ENCODE measurements around the gene UBASH3B. TPM values are rescaled to one million over a fixed set of nuclear protein-coding genes. Genes with fewer than 3 reads are reported as not detected.
"Not testable (repeated sequence)": the region's sequence is repeated elsewhere in the genome, so short reads cannot be mapped to it uniquely, and the experiment has no call there.

The UBASH3B gene, protein sequence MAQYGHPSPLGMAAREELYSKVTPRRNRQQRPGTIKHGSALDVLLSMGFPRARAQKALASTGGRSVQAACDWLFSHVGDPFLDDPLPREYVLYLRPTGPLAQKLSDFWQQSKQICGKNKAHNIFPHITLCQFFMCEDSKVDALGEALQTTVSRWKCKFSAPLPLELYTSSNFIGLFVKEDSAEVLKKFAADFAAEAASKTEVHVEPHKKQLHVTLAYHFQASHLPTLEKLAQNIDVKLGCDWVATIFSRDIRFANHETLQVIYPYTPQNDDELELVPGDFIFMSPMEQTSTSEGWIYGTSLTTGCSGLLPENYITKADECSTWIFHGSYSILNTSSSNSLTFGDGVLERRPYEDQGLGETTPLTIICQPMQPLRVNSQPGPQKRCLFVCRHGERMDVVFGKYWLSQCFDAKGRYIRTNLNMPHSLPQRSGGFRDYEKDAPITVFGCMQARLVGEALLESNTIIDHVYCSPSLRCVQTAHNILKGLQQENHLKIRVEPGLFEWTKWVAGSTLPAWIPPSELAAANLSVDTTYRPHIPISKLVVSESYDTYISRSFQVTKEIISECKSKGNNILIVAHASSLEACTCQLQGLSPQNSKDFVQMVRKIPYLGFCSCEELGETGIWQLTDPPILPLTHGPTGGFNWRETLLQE
- total RNA-seq = 2.6 and 8.9 TPM in 2 replicates

DNA sequence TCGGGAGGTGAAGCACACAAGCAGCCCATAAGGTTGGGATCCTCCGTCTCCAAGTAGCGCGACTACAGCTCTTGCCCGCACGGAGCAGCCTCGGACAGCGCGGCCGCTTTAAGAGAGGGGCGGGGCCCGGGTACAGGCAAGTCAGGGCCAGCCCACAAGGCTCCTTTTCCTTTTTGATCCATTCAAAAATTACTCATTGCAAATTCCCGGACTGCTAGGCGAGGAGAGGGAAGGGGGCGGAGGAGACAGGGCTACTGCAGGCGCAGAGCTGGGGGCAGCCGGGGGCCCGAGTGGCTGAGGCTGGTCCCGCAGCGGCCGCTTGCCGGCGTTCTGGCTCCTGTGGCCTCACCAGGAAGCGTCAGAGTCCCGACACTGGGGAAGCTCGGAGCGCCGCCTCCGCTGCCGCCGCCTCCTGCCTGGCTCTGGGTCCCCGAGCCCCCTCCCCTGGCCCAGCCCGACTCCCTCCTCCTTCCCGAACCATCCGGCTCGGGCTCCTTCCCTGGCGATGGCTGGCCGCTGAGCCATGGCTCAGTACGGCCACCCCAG is at the start of gene UBASH3B:
TSS of gene UBASH3B (plus strand) at position 196 of the 546 bp plus-strand sequence. CDS start at position 524, 328 bp downstream.
- DNase-seq = peak; percentile 91

DNA sequence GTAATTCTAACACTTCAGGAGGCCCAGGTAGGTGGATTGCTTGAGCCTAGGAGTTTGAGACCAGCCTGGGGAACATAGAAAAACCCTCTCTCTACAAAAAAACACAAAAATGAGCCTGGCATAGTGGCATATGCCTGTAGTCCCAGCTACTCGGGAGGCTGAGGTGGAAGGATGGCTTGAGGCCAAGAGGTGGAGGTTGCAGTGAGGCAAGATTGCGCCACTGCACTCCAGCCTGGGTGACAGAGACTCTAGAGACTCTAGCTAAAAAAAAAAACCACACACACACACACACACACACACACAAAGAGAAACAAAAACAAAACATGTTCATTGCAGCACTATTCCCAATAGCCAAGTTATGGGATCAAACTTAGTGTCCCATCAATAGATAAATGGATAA is 48.4 kb upstream of the UBASH3B start:
- DNase-seq = not testable (repeated sequence)

DNA sequence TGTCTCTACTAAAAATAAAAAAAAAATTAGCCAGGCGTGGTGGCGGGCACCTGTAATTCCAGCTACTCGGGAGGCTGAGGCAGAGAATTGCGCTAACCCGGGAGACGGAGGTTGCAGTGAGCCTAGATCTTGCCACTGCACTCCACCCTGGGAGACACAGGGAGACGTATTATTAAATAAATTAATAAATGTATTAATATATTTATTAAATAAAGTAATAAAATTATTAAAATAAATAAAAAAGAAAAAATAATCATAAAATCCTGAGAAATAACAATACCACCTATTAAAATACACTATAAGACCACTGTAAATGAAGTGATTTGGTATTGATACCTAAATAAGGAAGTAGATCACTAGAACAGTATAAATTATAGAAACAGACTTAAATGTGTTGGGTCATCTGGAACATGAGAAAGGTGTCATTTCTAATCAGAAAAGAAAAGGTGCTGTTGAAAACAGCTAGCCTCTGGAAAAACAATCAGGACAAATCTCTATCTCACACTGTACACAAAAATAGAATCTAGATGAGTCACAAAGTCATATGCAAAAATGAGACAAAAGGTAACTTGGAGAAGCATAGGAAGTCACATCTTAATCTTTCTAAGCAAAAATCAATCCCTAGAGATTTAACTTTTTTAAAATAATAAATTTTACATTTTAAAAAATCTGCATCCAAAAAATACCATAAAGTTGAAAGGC is 43.2 kb upstream of the UBASH3B start:
- DNase-seq = no peak

DNA sequence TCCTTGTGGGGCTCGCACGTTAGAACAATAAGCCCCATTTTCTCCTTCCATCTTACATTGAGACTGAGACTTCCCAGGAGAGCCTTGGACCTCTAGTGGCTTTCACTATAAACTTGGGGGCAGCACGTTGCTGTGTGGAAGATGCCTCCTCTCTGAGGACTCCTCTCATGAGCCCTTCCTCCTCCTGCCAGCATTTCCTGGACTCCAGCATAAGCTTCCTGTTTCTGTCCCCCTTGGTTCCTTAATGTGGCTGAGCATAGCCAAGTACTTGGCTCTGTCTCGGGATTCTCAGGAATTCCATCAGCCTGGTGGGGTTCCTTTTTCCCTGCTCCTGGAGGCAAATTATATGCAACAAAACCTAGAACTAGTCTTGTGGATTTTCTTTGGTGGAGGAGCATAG is 38.8 kb upstream of the UBASH3B start:
- peak; percentile 44 for DNase-seq

DNA sequence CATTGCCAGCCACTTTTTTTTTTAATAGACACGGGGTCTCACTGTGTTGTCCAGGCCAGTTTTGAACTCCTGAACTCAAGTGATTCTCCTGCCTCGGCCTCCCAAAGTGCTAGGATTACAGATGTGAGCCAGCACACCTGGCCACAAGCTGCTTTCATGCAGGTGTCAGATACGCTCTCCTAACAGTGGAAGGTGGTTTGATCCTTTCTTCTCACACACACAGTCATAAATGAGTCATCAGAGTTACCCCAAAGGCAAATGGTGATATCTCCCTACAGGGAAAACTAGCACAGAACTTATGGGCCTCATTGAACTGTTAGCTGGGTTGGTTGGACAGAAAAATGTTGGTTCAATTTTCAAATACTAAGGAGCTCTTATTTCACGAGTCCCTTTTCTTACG is 38.2 kb upstream of the UBASH3B start:
- DNase-seq = no peak

DNA sequence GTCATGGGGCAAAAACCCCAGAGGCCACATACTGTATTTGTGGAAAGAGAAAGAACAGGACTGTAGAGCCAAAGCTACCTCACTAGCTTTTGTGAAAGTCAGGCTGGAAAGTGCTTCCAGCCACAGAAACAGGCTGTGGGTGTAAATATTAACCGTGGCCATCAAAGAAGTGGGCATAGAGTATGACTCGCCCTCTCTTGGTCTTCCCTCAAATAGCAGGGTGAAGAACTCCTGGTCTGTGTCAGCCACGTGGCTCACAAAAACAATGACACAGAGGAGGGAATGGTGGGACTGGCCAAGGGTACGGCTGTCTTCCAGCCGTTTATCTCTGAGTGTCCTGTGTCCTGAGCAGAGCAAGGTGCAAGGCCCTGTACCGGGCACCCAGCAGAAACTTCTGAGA is 37.6 kb upstream of the UBASH3B start:
- DNase-seq = no peak

DNA sequence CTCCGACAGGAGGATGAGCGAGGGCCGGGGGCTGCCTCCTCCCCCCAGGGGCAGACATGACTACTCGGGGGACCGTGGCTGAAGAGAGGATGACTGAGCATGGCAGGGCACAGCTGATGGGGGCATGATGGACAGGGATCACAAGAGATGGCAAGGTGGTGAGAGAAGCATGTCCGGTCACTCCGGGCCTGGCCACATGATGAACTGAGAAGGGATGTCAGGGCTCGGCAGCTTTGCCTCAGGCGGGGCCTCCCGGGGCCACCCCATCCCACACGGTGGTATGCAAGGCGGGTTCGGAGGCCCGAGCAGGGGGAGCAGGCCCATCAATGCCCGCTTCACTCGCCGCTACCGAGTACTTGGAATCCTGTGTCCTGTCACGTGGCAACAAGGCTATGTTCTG is 36.6 kb upstream of the UBASH3B start:
- DNase-seq = no peak

DNA sequence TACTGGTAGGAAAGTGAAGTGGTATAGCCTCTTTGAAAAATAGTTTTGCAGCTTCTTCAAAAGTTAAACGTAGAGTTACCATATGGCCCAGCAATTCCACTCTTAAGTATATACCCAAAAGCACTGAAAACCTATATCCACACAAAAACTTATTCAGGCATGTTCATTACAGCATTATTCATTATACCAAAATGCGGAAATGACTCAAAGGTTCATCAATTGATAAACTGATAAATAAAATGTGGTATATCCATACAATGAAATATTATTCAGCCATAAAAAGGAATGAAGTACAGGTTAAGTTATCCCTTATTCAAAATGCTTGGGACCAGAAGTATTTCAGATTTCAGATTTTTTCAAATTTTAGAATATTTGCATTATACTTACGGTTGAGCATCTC is 35.8 kb upstream of the UBASH3B start:
- DNase-seq = no peak

DNA sequence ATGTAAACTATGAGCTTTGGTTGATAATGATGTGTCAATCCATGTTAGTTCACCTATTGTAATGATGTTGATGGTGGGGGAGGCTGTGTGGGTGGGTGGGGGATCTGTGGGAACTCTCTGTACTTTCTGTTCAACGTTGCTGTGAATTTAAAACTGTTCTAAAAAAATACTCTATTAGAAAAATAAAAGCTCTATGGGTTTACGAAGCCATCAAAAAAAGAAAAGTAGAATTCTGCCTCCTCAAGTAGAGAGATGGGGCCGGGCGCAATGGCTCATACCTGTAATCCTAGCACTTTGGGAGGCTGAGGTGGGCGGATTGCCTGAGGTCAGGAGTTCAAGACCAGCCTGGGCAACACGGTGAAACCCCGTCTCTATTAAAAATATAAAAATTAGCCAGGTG is 30.0 kb upstream of the UBASH3B start:
- DNase-seq = not testable (repeated sequence)

DNA sequence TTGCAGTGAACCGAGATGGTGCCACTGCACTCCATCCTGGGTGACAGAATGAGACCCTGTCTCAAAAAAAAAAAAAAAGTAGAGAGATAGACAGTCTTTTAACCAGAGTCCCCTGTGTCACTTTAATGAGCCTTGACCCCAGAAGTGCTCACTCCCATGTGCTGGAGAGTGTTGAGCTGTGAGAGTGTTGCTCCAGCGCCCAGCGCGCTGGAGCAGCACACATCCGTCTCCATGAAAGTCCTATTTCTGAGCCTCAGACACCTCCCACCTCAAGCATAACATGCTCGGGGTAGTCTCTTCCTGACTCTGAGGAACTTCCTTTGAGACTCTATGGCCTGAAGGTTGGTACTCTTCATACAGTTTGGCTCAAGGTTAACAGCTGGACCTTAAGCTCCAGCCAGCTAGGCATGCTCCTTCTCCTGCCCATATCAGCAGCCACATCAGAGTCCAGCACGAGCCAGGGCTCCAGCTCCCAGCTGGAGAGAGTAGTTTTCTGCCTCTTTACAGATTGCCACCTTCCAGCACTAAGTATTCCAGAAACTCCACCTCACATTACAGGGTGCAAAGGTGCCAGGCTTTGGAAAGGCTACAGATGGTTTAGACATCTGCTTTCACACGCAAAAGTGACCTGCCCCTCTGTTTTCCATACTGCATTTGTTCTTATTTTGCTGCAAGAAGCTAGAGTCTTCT is 29.4 kb upstream of the UBASH3B start:
- DNase-seq = no peak

DNA sequence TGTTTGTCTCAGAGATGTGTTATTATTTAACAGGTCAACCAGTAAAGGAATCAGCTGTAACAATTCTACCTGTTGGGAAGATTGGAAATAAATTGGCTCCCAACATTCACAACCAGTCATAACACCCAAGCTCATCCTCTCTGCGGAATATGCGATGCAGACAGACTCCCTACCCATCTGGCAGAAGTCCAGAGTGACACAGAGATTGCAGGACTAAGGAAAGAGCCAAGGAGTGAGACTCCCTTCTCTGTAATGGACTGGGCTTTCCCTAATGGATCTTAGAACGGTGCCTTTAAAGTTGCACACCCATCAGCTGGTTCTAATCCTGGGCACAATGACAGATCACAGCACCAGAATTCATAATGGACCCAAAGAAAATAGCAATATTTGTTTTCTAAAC is 27.8 kb upstream of the UBASH3B start:
- DNase-seq = no peak

DNA sequence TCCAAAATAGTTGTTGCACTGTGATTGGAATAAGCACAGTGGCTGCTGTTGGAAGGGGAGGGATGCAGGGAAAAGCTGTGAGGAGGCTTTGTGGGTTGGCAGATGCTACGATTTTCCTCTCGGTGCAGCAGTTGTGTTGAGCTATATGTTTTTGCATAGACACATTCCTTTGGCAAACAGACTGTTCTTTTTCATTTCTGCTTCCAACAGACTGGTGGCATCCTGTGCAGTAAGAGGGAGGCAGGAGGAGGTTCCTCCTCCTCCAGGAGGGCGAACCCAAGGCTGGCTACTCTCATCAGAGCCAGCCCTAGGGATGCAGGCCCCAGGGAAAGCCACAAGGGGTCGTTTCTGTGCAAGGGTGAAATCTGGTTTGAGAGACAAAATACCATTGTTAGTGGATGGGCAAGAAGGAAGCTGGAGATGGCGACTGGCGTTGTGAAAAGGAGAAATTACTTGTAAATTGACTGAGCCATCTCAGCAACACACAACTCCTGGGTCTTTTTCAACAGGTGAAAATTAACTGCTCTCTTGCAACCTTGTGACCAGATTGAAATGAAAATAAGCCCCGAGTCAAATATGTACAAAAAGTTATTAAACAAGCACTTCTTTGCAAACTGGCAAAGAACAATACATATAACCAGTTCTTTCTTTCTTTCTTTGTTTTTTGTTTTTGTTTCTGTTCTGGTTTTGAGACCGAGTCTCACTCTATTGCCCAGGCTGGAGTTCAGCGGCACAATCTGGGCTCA is 26.5 kb upstream of the UBASH3B start:
- peak; percentile 84 for DNase-seq

DNA sequence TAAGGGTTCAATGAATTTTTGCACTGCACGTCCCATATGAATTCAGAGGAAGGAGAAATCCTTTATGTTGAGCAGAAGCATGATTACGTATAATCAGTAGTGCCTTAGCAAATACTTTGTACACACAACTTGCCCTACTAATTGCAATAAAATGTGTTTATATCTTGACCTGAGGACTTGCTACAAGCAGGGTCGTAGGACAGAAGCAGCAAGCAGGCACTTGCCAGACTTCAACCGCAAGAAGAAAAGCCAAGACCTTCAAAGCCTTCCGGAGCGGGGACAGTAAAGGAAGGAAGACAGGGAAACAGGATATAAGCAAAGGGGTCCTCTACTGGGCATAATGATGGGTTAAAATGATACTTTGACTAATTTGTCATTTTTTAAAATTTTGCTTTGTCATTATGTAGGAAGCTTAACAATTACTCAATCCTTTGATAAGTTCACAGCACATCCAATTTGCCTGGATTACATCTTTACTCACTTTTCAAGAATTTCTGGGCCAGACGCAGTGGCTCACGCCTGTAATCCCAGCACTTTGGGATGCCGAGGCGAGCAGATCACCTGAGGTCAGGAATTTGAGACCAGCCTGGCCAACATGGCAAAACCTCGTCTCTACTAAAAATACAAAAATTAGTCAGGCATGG is 23.2 kb upstream of the UBASH3B start:
- no peak for DNase-seq

DNA sequence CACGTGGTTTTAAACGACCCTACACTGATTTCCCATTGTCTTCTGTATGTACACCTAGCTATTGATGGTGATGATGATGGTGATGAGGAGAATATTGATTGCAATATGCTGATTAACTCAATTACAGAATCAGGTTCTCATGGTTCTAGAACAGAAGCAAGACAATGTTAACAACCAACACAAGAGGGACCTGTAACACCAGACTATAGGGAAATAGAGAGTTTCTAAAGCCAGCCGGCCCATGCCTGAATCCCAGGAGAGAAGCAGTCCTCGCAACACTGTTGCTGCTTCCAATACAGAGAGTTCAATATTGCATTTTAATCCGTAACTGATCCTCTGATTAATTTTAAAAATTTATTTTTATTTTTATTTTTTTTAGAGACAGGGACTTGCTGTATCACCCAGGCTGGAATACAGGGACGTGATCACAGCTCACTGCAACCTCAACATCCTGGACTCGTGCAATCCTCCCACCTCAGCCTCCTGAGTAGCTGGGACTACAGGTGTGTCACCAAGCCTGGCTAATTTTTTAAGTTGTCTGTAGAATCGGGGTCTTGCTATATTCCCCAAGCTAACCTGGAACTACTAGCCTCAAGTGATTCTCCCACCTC is 22.2 kb upstream of the UBASH3B start:
- peak; percentile 74 for DNase-seq

DNA sequence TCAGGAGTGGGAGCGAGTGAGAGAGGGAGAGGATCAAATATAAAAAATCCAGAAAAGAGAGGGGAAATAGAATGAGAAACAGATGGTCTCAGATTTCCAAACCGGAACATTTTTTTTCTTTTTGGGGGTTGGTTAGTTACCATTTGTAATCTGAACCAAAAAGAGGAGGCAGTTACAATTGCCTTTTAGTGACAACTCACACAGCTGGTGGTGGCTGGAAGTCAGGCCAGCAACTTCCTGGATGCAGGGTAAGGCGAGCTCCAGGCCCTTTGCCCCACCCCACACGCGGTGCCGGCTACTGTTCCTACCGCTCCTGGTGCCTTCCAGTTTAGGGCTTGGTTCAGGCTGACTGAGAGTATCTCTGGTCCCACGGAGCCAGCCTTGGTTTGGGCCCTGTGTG is 21.0 kb upstream of the UBASH3B start:
- no peak for DNase-seq

DNA sequence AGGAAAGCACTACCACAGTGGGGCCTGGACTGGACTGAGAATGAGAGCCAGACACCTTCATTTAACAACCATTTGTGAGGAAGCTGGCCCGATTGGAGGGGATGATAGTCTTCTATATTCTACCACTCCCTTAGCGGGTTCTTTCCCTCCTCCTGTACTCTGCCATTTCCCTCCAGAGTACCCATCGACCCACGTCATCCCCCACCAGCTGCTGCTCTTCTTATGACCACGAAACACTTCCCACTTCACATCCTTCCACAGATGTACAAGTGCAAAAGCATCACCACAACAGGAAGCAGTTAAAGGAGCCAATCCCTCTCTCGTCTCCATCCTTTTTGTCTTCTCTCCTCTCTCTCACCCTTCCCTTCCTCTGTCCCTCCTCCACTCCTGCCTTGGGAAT is 18.0 kb upstream of the UBASH3B start:
- no peak for DNase-seq

DNA sequence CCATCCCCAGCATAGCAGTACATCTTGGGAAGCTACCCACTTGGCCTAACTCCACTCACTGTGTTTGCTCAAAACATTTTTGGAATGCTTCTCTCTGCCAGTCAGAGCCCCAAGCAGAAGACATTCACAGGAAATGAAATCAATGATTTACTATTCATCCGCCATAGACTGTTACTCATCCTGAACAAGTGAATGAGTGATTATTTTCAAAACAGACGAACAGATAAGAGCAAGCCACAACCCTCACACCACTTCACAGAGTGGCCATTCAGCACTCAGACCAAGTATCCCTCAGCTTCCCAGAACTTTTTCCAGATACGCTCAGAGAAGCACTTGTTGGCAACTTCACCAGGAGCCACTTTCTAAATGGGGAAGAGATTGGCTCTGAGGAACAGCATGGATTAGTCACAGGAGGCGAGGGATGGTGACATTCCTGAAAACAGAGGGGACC is 13.0 kb upstream of the UBASH3B start:
- peak; percentile 49 for DNase-seq

DNA sequence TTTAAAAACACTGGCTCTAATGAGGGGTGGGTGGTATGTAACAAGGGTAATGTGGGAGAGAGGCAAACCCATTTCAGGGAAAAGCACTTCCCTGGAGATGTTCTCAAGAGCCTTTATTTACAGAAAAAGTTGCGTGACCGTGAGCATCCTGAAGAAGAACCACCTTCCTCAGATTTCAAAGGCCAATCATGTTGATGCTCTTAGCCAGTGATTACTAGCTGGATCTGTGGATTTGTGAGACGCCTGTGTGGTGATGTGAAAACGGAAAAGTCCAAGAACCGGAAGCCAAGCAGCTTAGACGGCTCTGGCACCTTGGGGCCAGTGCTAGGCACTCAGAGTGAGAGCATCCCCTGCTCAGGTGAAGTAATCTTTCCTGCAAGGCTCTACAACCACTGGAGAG is 12.6 kb upstream of the UBASH3B start:
- peak; percentile 26 for DNase-seq

DNA sequence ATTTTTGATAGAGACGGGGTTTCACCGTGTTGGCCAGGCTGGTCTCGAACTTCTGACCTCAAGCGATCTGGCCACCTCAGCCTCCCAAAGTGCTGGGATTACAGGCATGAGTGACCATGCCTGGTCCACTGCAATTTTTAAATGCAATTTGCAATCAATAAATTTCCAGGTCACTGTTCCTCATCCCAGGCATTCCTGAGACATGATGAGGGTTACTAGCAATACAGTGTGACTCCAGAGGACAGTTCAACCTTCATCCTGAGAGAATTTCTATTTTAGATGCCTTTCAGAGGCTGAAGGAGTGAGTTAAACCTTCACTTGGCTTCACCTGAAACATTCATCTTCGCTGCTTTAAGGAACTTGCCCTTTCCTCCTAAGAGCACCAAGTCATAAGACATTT is 9.7 kb upstream of the UBASH3B start:
- DNase-seq = no peak

DNA sequence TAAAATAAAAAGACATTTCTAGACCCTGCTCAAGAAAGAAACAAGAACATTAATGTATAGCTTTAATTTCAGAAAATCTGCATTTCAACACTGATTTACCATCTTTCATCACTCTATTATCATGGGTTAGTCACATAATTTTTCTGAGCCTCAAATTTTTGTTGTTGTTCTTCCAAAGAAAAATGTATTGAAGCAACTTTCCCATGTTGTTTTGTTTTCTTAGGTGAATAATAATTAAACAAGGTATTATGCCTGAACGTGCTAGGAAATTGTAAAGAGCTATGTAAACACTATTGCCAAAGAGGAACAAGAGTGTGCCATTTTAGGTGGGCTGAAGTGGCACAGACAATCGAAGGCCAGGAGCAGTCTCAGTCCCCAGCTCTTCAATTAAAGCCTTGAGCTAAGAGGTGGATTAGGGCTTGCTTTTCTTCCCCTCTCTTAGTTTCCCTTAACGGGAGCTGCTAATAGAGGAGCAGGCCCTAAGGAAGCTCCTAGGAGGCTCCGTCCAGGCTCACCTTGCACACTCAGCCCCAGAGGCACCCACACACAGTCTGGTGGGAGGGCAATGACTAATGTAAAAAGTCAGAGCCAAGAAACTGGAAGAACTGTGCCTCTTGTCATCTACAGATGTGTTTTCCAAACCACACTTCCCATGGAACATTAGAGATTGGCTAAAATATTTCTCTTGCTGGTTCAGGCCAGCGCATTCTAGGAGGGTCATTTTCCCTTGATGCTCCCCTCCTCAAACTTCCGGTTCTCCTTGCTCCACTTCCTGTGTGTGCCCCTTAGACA is 8.8 kb upstream of the UBASH3B start:
- DNase-seq = no peak
